HepG2 (cell line): ENCODE results near the gene BCAS3. TPM values are rescaled to one million over a fixed set of nuclear protein-coding genes. Genes with fewer than 3 reads are reported as not detected.

Experiments
- FOXA3 ChIP-seq: IDR thresholded peaks from 2 replicates; pipeline ENCODE4 v1.6.1; 2016; ENCODE audit warnings: missing genetic modification reagents, missing compliant biosample characterization
- RBM39 ChIP-seq: fragments of 200-400 bp; formaldehyde crosslinking; IDR thresholded peaks from one replicate; pipeline ENCODE4 v1.6.1; 2018; ENCODE audit warnings: antibody characterized with exemption, mild to moderate bottlenecking, low read depth, low read length; ENCODE audit not compliant: poor library complexity, severe bottlenecking
- REXO4 ChIP-seq: sonication (generic); formaldehyde crosslinking; IDR thresholded peaks from 2 replicates; pipeline ENCODE4 v1.8.0; 2022; ENCODE audit warnings: missing genetic modification reagents, mild to moderate bottlenecking, borderline replicate concordance
- RFXAP ChIP-seq: sonication (generic); formaldehyde crosslinking; IDR thresholded peaks from 2 replicates; pipeline ENCODE4 v1.4.0; 2020; ENCODE audit warnings: missing genetic modification reagents, borderline replicate concordance
- TBX3 ChIP-seq: fragments of 450-650 bp; IDR thresholded peaks from 2 replicates; pipeline ENCODE4 v1.6.1; 2017; ENCODE audit warnings: antibody characterized with exemption, mild to moderate bottlenecking, inconsistent platforms, borderline replicate concordance
- ZNF205 ChIP-seq: IDR thresholded peaks from 2 replicates; pipeline ENCODE4 v1.6.1; 2018; ENCODE audit warnings: missing biosample characterization, missing genetic modification reagents
- ZNF772 ChIP-seq: sonication (generic); formaldehyde crosslinking; IDR thresholded peaks from 2 replicates; pipeline ENCODE4 v1.5.0; 2020; ENCODE audit warnings: mild to moderate bottlenecking, missing genetic modification reagents
- polyA plus RNA-seq, 8 experiments: library from polyadenylated mRNA; depleted of rRNA in 3 of 8; stranded (reverse) in 7 of 8; unstranded in 1 of 8; fragments of >200 nt; fragmentation: Illumina TruSeq in 4 of 8; extraction: Trizol in 4 of 8; gene quantifications; 2 replicates each; pipeline versions ENCODE4 v1.2.1 to v1.2.3, GENCODE V29; 2011 to 2016; ENCODE audit warnings: low read depth in 4 of 8, missing spikeins in 1 of 8, mixed read lengths in 1 of 8; ENCODE audit not compliant: insufficient read depth in 1 of 8
- total RNA-seq, 5 experiments: library from RNA; depleted of rRNA; stranded (reverse); fragments of >200 nt; fragmentation: Illumina TruSeq; extraction: Trizol; gene quantifications; 2 replicates each; pipeline ENCODE4 v1.2.3, GENCODE V29; 2016; ENCODE audit warnings: low read depth in 1 of 5
- TF ChIP-seq, protein P1 (sequence below): sonication (generic); formaldehyde crosslinking; IDR thresholded peaks from 2 replicates; pipeline ENCODE4 v1.9.0; 2021; ENCODE audit warnings: missing genetic modification reagents, borderline replicate concordance
- TF ChIP-seq, protein P2 (sequence below): sonication (generic); formaldehyde crosslinking; IDR thresholded peaks from 2 replicates; pipeline ENCODE4 v1.5.0; 2020; ENCODE audit warnings: missing genetic modification reagents
- TF ChIP-seq, protein P3 (sequence below): sonication (generic); formaldehyde crosslinking; IDR thresholded peaks from 2 replicates; pipeline ENCODE4 v1.4.0; 2020; ENCODE audit warnings: missing genetic modification reagents
- TF ChIP-seq, protein P4 (sequence below): fragments of 450-650 bp; IDR thresholded peaks from 2 replicates; pipeline ENCODE4 v1.6.1; 2016
- TF ChIP-seq, protein P5 (sequence below): sonication (generic); formaldehyde crosslinking; IDR thresholded peaks from 2 replicates; pipeline ENCODE4 v1.5.0; 2020; ENCODE audit warnings: missing genetic modification reagents
- TF ChIP-seq, protein P6 (sequence below): sonication (generic); formaldehyde crosslinking; IDR thresholded peaks from 2 replicates; pipeline ENCODE4 v1.4.0; 2020; ENCODE audit warnings: mild to moderate bottlenecking, low read depth, missing genetic modification reagents

Gene BCAS3
- total and polyA plus RNA-seq, 2 of the 13 experiments (the other 11 are each of a cell fraction or from before 2014, with no cell fraction given): 10.7 to 11.2 TPM

DNA sequence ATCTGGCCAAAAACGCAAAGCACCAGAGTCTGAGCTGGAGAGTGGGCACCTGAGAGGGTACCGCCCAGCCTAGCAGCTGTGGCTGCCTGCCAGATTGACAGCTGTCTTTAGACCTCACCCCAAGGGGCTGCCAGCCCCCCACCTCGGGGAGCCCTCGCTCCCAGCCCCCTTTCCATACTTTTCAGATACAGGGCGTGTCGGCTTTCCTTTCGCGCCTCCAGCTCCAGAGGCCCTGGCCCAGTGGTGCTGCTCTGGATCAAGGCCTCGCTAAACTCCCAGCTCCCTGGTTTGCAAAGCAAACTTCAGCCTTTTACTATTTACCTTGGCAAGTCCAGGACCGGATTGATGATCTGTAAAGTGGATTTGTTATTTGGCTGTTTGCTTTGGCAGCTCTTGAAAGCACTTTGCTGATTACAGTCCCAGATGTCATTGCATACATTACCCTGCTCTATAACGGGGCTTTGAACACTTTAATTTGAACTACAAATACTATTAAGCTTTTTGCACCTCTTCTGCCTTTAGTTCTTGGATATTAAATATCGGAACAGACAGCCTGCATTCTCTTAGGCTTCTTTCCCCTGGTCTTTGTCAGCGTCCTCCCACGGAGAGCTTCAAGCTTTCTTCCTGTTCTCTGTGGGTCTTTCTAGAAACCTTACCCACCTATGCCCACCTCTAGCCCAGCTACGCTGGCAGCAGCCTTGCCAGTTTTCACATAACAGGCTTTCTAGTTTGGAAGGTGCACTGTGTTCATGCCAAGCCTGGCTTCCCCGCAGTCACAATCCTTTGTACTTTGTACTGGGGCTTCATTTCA lies 658.4 kb downstream of the BCAS3 start (continued):
- TF ChIP-seq ZNF205 (0 out of 2 replicates have a peak, but pooled peaks have one; percentile 25), RFXAP (CRISPR knock-in tag) (0 out of 2 replicates have a peak, but pooled peaks have one; percentile 63), FOXA3 (CRISPR knock-in tag) (peak; percentile 100), ZNF772 (CRISPR knock-in tag) (peak; percentile 63; the same call in 1 of the 2 replicates), RBM39 (no peak), REXO4 (CRISPR knock-in tag) (no peak), TBX3 (peak; percentile 99)
- TF ChIP-seq, protein P1, sequence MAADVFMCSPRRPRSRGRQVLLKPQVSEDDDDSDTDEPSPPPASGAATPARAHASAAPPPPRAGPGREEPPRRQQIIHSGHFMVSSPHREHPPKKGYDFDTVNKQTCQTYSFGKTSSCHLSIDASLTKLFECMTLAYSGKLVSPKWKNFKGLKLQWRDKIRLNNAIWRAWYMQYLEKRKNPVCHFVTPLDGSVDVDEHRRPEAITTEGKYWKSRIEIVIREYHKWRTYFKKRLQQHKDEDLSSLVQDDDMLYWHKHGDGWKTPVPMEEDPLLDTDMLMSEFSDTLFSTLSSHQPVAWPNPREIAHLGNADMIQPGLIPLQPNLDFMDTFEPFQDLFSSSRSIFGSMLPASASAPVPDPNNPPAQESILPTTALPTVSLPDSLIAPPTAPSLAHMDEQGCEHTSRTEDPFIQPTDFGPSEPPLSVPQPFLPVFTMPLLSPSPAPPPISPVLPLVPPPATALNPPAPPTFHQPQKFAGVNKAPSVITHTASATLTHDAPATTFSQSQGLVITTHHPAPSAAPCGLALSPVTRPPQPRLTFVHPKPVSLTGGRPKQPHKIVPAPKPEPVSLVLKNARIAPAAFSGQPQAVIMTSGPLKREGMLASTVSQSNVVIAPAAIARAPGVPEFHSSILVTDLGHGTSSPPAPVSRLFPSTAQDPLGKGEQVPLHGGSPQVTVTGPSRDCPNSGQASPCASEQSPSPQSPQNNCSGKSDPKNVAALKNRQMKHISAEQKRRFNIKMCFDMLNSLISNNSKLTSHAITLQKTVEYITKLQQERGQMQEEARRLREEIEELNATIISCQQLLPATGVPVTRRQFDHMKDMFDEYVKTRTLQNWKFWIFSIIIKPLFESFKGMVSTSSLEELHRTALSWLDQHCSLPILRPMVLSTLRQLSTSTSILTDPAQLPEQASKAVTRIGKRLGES (CRISPR knock-in tag): no peak; the same call in 1 of the 2 replicates
- TF ChIP-seq, protein P2, sequence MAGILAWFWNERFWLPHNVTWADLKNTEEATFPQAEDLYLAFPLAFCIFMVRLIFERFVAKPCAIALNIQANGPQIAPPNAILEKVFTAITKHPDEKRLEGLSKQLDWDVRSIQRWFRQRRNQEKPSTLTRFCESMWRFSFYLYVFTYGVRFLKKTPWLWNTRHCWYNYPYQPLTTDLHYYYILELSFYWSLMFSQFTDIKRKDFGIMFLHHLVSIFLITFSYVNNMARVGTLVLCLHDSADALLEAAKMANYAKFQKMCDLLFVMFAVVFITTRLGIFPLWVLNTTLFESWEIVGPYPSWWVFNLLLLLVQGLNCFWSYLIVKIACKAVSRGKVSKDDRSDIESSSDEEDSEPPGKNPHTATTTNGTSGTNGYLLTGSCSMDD (CRISPR knock-in tag): no peak
- TF ChIP-seq, protein P3, sequence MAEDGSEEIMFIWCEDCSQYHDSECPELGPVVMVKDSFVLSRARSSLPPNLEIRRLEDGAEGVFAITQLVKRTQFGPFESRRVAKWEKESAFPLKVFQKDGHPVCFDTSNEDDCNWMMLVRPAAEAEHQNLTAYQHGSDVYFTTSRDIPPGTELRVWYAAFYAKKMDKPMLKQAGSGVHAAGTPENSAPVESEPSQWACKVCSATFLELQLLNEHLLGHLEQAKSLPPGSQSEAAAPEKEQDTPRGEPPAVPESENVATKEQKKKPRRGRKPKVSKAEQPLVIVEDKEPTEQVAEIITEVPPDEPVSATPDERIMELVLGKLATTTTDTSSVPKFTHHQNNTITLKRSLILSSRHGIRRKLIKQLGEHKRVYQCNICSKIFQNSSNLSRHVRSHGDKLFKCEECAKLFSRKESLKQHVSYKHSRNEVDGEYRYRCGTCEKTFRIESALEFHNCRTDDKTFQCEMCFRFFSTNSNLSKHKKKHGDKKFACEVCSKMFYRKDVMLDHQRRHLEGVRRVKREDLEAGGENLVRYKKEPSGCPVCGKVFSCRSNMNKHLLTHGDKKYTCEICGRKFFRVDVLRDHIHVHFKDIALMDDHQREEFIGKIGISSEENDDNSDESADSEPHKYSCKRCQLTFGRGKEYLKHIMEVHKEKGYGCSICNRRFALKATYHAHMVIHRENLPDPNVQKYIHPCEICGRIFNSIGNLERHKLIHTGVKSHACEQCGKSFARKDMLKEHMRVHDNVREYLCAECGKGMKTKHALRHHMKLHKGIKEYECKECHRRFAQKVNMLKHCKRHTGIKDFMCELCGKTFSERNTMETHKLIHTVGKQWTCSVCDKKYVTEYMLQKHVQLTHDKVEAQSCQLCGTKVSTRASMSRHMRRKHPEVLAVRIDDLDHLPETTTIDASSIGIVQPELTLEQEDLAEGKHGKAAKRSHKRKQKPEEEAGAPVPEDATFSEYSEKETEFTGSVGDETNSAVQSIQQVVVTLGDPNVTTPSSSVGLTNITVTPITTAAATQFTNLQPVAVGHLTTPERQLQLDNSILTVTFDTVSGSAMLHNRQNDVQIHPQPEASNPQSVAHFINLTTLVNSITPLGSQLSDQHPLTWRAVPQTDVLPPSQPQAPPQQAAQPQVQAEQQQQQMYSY (CRISPR knock-in tag): peak; percentile 94
- TF ChIP-seq, protein P4, sequence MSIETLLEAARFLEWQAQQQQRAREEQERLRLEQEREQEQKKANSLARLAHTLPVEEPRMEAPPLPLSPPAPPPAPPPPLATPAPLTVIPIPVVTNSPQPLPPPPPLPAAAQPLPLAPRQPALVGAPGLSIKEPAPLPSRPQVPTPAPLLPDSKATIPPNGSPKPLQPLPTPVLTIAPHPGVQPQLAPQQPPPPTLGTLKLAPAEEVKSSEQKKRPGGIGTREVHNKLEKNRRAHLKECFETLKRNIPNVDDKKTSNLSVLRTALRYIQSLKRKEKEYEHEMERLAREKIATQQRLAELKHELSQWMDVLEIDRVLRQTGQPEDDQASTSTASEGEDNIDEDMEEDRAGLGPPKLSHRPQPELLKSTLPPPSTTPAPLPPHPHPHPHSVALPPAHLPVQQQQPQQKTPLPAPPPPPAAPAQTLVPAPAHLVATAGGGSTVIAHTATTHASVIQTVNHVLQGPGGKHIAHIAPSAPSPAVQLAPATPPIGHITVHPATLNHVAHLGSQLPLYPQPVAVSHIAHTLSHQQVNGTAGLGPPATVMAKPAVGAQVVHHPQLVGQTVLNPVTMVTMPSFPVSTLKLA: peak; percentile 7; the same call in 1 of the 2 replicates
- TF ChIP-seq, protein P5, sequence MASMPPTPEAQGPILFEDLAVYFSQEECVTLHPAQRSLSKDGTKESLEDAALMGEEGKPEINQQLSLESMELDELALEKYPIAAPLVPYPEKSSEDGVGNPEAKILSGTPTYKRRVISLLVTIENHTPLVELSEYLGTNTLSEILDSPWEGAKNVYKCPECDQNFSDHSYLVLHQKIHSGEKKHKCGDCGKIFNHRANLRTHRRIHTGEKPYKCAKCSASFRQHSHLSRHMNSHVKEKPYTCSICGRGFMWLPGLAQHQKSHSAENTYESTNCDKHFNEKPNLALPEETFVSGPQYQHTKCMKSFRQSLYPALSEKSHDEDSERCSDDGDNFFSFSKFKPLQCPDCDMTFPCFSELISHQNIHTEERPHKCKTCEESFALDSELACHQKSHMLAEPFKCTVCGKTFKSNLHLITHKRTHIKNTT (CRISPR knock-in tag): no peak
- TF ChIP-seq, protein P6, sequence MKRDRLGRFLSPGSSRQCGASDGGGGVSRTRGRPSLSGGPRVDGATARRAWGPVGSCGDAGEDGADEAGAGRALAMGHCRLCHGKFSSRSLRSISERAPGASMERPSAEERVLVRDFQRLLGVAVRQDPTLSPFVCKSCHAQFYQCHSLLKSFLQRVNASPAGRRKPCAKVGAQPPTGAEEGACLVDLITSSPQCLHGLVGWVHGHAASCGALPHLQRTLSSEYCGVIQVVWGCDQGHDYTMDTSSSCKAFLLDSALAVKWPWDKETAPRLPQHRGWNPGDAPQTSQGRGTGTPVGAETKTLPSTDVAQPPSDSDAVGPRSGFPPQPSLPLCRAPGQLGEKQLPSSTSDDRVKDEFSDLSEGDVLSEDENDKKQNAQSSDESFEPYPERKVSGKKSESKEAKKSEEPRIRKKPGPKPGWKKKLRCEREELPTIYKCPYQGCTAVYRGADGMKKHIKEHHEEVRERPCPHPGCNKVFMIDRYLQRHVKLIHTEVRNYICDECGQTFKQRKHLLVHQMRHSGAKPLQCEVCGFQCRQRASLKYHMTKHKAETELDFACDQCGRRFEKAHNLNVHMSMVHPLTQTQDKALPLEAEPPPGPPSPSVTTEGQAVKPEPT (CRISPR knock-in tag): no peak
